ENCODE results near the gene IL20.

DNA sequence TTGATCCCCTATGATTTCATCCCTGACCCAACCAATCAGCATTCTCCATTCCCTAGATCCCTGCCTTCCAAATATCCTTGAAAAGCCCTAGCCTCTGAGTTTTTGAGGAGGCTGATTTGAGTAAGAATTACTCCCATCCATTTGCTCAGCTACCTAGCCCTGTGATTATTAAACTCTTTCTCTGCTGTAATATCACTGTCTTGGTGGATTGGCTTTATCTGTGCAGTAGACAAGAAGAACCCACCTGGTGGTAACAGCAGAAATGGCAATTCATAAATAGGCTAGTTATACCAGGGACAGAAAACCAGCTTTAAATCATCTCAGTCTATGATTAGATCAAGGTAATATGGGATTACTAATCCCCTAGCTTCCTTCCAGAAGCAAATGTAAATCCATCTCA is 13.0 kb downstream of the IL20 start:
- TF ChIP-seq, protein P1, sequence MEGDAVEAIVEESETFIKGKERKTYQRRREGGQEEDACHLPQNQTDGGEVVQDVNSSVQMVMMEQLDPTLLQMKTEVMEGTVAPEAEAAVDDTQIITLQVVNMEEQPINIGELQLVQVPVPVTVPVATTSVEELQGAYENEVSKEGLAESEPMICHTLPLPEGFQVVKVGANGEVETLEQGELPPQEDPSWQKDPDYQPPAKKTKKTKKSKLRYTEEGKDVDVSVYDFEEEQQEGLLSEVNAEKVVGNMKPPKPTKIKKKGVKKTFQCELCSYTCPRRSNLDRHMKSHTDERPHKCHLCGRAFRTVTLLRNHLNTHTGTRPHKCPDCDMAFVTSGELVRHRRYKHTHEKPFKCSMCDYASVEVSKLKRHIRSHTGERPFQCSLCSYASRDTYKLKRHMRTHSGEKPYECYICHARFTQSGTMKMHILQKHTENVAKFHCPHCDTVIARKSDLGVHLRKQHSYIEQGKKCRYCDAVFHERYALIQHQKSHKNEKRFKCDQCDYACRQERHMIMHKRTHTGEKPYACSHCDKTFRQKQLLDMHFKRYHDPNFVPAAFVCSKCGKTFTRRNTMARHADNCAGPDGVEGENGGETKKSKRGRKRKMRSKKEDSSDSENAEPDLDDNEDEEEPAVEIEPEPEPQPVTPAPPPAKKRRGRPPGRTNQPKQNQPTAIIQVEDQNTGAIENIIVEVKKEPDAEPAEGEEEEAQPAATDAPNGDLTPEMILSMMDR (optimal IDR thresholded peaks at IDR 0.05 in 1 of 3, IDR thresholded peaks at IDR 0.05 in 1 of 3, conservative IDR thresholded peaks at IDR 0.05 in 1 of 3; ENCODE audit: extremely low read depth in 1 of 3, insufficient read depth in 2 of 3, low read length in 3 of 3): peak in 1 of 3 experiments; percentile 22
- TF ChIP-seq EZH2 (IDR thresholded peaks at IDR 0.05; ENCODE audit: low read length): no peak

Measured in keratinocyte (primary cell).